Fibroblast of lung (primary cell): ENCODE measurements around the gene OPN4. TPM values are rescaled to one million over a fixed set of nuclear protein-coding genes. Genes with fewer than 3 reads are reported as not detected.

Experiments
- DNase-seq, 2 donors: peaks; one replicate each; pipeline versions ENCODE4 v3.0.0 to v3.0.0-alpha.2; 2010; ENCODE audit warnings: low read depth in 2 of 2
- H2AFZ ChIP-seq: 2 replicates; pipeline ENCODE4 v1.5.1; 2012; ENCODE audit warnings: low read length, control low read depth, inconsistent platforms
- H3K27ac ChIP-seq: 2 replicates; pipeline ENCODE4 v1.5.1; 2011; ENCODE audit warnings: low read length, control low read depth; ENCODE audit not compliant: insufficient read depth
- H3K27me3 ChIP-seq: 2 replicates; pipeline ENCODE4 v1.5.1; 2011; ENCODE audit warnings: mild to moderate bottlenecking, low read length; ENCODE audit not compliant: control insufficient read depth, insufficient read depth
- H3K36me3 ChIP-seq: 2 replicates; pipeline ENCODE4 v1.5.1; 2011; ENCODE audit warnings: low read length; ENCODE audit not compliant: control insufficient read depth, insufficient read depth
- H3K4me1 ChIP-seq: 2 replicates; pipeline ENCODE4 v1.5.1; 2011; ENCODE audit warnings: low read length; ENCODE audit not compliant: control insufficient read depth, insufficient read depth; ENCODE audit errors: extremely low read depth
- H3K4me2 ChIP-seq: 2 replicates; pipeline ENCODE4 v1.5.1; 2011; ENCODE audit warnings: low read length, control low read depth; ENCODE audit not compliant: insufficient read depth; ENCODE audit errors: extremely low read depth
- H3K4me3 ChIP-seq, 4 experiments: fragments of 200-600 bp in 1 of 4; sonication (generic) in 1 of 4; replicated peaks in 1 of 4; 2 replicates each; pipeline ENCODE4 v1.5.1; 2011 to 2016; ENCODE audit warnings: low read length in 4 of 4, low read depth in 3 of 4, mild to moderate bottlenecking in 3 of 4, control low read depth in 2 of 4, inconsistent platforms in 1 of 4, mixed read lengths in 1 of 4; ENCODE audit not compliant: insufficient read depth in 1 of 4; ENCODE audit errors: control extremely low read depth in 1 of 4
- H3K79me2 ChIP-seq: 2 replicates; pipeline ENCODE4 v1.5.1; 2012; ENCODE audit warnings: mild to moderate bottlenecking, low read length, inconsistent platforms; ENCODE audit not compliant: control insufficient read depth, insufficient read depth
- H3K9ac ChIP-seq: 2 replicates; pipeline ENCODE4 v1.5.1; 2011; ENCODE audit warnings: mild to moderate bottlenecking, low read length, control low read depth; ENCODE audit not compliant: insufficient read depth
- H3K9me3 ChIP-seq: 2 replicates; pipeline ENCODE4 v1.5.1; 2012; ENCODE audit warnings: low read depth, low read length; ENCODE audit not compliant: control insufficient read depth, insufficient read depth
- H4K20me1 ChIP-seq: 2 replicates; pipeline ENCODE4 v1.5.1; 2011; ENCODE audit warnings: low read length; ENCODE audit not compliant: control insufficient read depth, insufficient read depth; ENCODE audit errors: extremely low read depth
- EZH2 ChIP-seq: IDR thresholded peaks from 2 replicates; pipeline ENCODE4 v1.5.1; 2012; ENCODE audit warnings: low read length, control low read depth, mild to moderate bottlenecking; ENCODE audit errors: missing control alignments
- polyA plus RNA-seq, 2 donors: library from polyadenylated mRNA; depleted of rRNA in 1 of 2; stranded (reverse) in 1 of 2; unstranded in 1 of 2; fragments of >200 nt; gene quantifications; 2 replicates each; pipeline ENCODE4 v1.2.1, GENCODE V29; 2011 to 2012; ENCODE audit warnings: missing spikeins in 1 of 2
- total RNA-seq: library from RNA; depleted of rRNA; stranded (reverse); fragments of >200 nt; gene quantifications from 2 replicates; pipeline ENCODE4 v1.2.1, GENCODE V29; 2014
- TF ChIP-seq, protein P1 (sequence below), 2 donors: IDR thresholded peaks in 1 of 2; conservative IDR thresholded peaks in 1 of 2; 1 replicate in 1 of 2; 2 replicates in 1 of 2; pipeline ENCODE4 v1.5.1; 2011 to 2012; ENCODE audit warnings: low read length in 2 of 2, control low read depth in 1 of 2, inconsistent platforms in 1 of 2, low read depth in 1 of 2, mild to moderate bottlenecking in 1 of 2

The OPN4 gene
- total and polyA plus RNA-seq, 2 donors (not counting 1 experiment from before 2014, with no cell fraction given), result not detected

DNA sequence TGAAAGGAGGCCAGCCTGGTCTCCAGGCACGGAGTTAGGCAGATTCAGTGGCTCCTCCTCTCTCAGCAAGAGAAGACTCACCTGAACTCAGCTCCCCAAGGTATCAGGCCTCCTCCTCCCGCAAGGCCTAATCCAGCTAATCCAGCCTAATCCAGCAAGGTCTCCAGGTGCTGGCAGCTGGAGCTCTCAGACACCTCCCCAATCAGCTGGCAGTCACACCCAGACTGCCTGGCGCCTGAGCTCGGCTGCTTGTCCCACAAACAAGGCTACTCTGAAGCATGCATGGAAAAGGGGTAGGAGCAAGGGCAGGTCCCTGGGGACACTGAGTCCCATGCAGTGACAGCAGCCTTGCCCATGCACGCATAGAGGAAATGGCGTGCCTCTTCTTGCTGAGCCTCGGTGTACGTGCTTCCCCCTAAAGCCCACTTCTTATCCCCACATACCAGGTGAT, 3.3 kb upstream of the OPN4 start:
- no peak overlapping the region for H3K4me2 ChIP-seq
- TF ChIP-seq, protein P1, sequence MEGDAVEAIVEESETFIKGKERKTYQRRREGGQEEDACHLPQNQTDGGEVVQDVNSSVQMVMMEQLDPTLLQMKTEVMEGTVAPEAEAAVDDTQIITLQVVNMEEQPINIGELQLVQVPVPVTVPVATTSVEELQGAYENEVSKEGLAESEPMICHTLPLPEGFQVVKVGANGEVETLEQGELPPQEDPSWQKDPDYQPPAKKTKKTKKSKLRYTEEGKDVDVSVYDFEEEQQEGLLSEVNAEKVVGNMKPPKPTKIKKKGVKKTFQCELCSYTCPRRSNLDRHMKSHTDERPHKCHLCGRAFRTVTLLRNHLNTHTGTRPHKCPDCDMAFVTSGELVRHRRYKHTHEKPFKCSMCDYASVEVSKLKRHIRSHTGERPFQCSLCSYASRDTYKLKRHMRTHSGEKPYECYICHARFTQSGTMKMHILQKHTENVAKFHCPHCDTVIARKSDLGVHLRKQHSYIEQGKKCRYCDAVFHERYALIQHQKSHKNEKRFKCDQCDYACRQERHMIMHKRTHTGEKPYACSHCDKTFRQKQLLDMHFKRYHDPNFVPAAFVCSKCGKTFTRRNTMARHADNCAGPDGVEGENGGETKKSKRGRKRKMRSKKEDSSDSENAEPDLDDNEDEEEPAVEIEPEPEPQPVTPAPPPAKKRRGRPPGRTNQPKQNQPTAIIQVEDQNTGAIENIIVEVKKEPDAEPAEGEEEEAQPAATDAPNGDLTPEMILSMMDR (conservative IDR thresholded peaks at IDR 0.05 in 1 of 2, IDR thresholded peaks at IDR 0.05 in 1 of 2; ENCODE audit: low read depth in 1 of 2, low read length in 2 of 2), result no peak
- TF ChIP-seq EZH2, result no peak
- no peak overlapping the region for H3K4me3 ChIP-seq
- no peak overlapping the region for H3K9ac ChIP-seq
- no peak for DNase-seq
- H3K4me1 ChIP-seq, result no peaks in the 10 kb centered on the region
- H3K27me3 ChIP-seq, result no peaks in the 10 kb centered on the region
- H4K20me1 ChIP-seq, result no peaks in the 10 kb centered on the region
- H3K36me3 ChIP-seq, result no peaks in the 10 kb centered on the region
- H2AFZ ChIP-seq, result no peak overlapping the region
- H3K9me3 ChIP-seq, result no peaks in the 10 kb centered on the region
- no peak overlapping the region for H3K27ac ChIP-seq
- no peaks in the 10 kb centered on the region for H3K79me2 ChIP-seq

DNA sequence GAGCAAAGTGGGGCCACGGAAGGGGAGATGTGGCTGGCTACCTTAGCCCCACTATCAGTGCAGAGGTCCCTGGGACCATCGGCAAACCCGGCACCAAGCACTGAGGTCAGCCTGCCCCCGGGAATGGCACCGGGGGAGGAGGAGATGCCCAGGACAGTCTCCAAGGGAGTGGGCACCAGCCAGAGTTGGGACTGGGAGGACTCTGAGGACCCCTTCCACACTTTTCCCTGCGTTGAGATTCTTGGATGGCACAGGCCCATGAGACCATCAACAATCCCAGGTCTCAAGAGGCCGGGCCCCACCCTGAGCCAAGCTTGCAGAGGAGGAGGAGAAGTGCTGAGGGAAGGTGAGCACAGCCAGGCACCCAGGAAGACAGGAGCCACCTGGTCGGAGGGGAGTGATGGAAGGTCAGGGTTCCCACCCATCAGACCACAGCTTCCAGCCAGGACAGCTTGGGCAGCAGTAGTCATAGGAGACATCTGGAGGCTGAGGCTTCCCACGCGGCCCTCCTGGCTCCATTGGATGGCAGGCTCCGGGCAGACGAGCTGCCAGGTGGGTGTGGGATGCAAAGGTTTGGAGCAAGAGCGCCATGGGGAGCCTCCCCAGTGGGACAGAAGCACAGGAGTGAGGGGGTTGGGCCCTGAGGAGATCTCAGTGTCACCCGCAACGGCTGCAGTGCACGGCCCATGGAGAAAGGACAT, 2.6 kb upstream of the OPN4 start:
- H3K4me2 ChIP-seq, result no peak overlapping the region
- no peak for DNase-seq
- H3K4me3 ChIP-seq, result no peak overlapping the region
- no peaks in the 10 kb centered on the region for H3K9me3 ChIP-seq
- H3K27me3 ChIP-seq, result no peaks in the 10 kb centered on the region
- no peak overlapping the region for H3K27ac ChIP-seq
- no peaks in the 10 kb centered on the region for H3K79me2 ChIP-seq
- no peak for TF ChIP-seq EZH2
- TF ChIP-seq, protein P1 (conservative IDR thresholded peaks at IDR 0.05 in 1 of 2, IDR thresholded peaks at IDR 0.05 in 1 of 2; ENCODE audit: low read depth in 1 of 2, low read length in 2 of 2), result no peak
- no peak overlapping the region for H3K9ac ChIP-seq
- H3K4me1 ChIP-seq, result no peaks in the 10 kb centered on the region
- no peak overlapping the region for H2AFZ ChIP-seq
- H4K20me1 ChIP-seq, result no peaks in the 10 kb centered on the region
- no peaks in the 10 kb centered on the region for H3K36me3 ChIP-seq

DNA sequence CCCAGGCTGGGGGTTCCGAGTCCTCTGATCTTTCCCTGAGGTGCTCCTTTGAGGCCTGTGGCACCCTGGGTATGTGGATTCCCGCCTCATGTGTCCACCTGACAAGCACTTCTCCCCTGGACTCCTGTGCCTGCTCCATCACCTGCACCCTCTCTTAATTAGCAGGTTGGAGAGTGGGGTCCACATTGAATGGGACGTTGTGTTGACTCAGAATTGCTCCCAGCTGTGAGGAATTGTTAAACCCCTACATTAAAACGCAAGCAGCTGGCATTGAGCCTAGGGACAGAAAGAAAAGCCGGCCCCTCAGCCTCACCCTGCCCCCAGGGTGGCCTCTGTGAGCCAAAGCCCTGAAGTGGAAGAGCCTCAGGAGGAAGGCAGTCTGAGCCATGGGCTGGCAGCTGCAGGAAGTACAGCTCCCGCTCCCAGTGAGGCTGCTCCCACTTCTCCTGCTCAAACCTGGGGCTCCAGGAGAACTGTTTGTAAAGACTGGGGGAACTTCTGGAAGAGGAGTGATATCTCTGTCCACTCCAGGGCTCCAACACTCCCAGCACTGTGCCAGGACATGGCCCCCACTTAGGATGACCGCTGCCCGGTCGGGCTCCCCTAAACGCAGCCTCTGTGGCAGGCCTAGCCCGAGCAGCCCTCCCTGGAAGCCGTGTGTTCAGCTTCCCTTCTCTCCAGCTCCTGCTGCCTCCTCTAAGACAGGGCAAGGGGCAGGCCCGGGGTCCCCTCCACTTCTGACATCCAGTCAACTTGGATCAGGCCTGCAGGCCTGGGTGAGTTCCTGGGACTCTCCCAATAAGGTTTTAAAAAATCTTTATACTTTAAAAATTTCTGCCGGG, 1.8 kb upstream of the OPN4 start:
- no peak overlapping the region for H3K9ac ChIP-seq
- no peak overlapping the region for H2AFZ ChIP-seq
- H3K4me3 ChIP-seq, result no peak overlapping the region
- no peak overlapping the region for H3K27ac ChIP-seq
- no peaks in the 10 kb centered on the region for H4K20me1 ChIP-seq
- no peak overlapping the region for H3K4me2 ChIP-seq
- H3K27me3 ChIP-seq, result no peaks in the 10 kb centered on the region
- no peaks in the 10 kb centered on the region for H3K4me1 ChIP-seq
- no peak for TF ChIP-seq EZH2
- TF ChIP-seq, protein P1 (conservative IDR thresholded peaks at IDR 0.05 in 1 of 2, IDR thresholded peaks at IDR 0.05 in 1 of 2; ENCODE audit: low read depth in 1 of 2, low read length in 2 of 2), result no peak
- H3K9me3 ChIP-seq, result no peaks in the 10 kb centered on the region
- no peaks in the 10 kb centered on the region for H3K79me2 ChIP-seq
- H3K36me3 ChIP-seq, result no peaks in the 10 kb centered on the region
- peak; percentile 21 to 23 for DNase-seq
